DND-41 (cell line): ENCODE results near the gene EQTN.
"Not testable (repeated sequence)": the region's sequence is repeated elsewhere in the genome, so short reads cannot be mapped to it uniquely, and the experiment has no call there.

Source experiments
- ATAC-seq: fragments of 200-7000 bp; cut with Tn5 transposase; 3 replicates; pipeline ENCODE4 v1.9.1; 2021; ENCODE audit warnings: low read depth; ENCODE audit not compliant: insufficient read depth
- DNase-seq: peaks from one replicate; pipeline ENCODE4 v3.0.0-alpha.2; 2020
- H2AFZ ChIP-seq: 2 replicates; pipeline ENCODE4 v1.6.0; 2012; ENCODE audit warnings: low read depth, low read length
- H3K27ac ChIP-seq: 2 replicates; pipeline ENCODE4 v1.5.1; 2012; ENCODE audit warnings: low read length, inconsistent platforms
- H3K27me3 ChIP-seq: fragments of 200-600 bp; sonication (generic); 2 replicates; pipeline ENCODE4 v1.6.0; 2012; ENCODE audit warnings: low read length, mild to moderate bottlenecking, inconsistent platforms; ENCODE audit not compliant: insufficient read depth, poor library complexity
- H3K36me3 ChIP-seq: 2 replicates; pipeline ENCODE4 v1.5.1; 2012; ENCODE audit warnings: low read length, inconsistent platforms; ENCODE audit not compliant: insufficient read depth
- H3K4me1 ChIP-seq: 2 replicates; pipeline ENCODE4 v1.5.1; 2012; ENCODE audit warnings: mild to moderate bottlenecking, low read length; ENCODE audit not compliant: insufficient read depth
- H3K4me2 ChIP-seq: 2 replicates; pipeline ENCODE4 v1.6.0; 2012; ENCODE audit warnings: mild to moderate bottlenecking, moderate library complexity, low read length, inconsistent platforms; ENCODE audit not compliant: insufficient read depth
- H3K4me3 ChIP-seq, 2 experiments: fragments of 200-600 bp in 1 of 2; shearing (Covaris generic) in 1 of 2; 2 replicates each; pipeline ENCODE4 v1.5.1; 2012 to 2016; ENCODE audit warnings: inconsistent platforms in 2 of 2, low read length in 2 of 2, mild to moderate bottlenecking in 2 of 2, low read depth in 1 of 2, moderate library complexity in 1 of 2
- H3K79me2 ChIP-seq: 2 replicates; pipeline ENCODE4 v1.6.0; 2012; ENCODE audit warnings: low read length, inconsistent platforms; ENCODE audit not compliant: insufficient read depth
- H3K9ac ChIP-seq: 2 replicates; pipeline ENCODE4 v1.6.0; 2012; ENCODE audit warnings: low read depth, mild to moderate bottlenecking, inconsistent platforms, low read length, moderate library complexity
- H3K9me3 ChIP-seq: 2 replicates; pipeline ENCODE4 v1.5.1; 2012; ENCODE audit warnings: low read length, moderate library complexity, mild to moderate bottlenecking, inconsistent platforms; ENCODE audit not compliant: insufficient read depth, severe bottlenecking
- H4K20me1 ChIP-seq: 2 replicates; pipeline ENCODE4 v1.6.0; 2012; ENCODE audit warnings: low read length; ENCODE audit not compliant: insufficient read depth
- CTCF ChIP-seq: IDR thresholded peaks from 2 replicates; pipeline ENCODE4 v1.5.1; 2012; ENCODE audit warnings: borderline replicate concordance, low read length, moderate library complexity, mild to moderate bottlenecking; ENCODE audit not compliant: poor library complexity, severe bottlenecking; ENCODE audit errors: extremely low read depth
- EZH2 ChIP-seq: IDR thresholded peaks from 3 replicates; pipeline ENCODE4 v1.6.1; 2012; ENCODE audit warnings: borderline replicate concordance, low read depth, mild to moderate bottlenecking, moderate library complexity, low read length, inconsistent platforms; ENCODE audit not compliant: severe bottlenecking

EQTN gene

GRCh38 chr9:27248702-27249101 lies 48.2 kb downstream of the EQTN start:
- Histone ChIP-seq H3K27ac (no peak overlapping the region), H3K4me3 (no peak overlapping the region), H2AFZ (no peak overlapping the region), H3K9me3 (no peaks in the 10 kb centered on the region), H3K4me2 (no peak overlapping the region), H4K20me1 (no peaks in the 10 kb centered on the region), H3K36me3 (no peaks in the 10 kb centered on the region), H3K4me1 (no peaks in the 10 kb centered on the region), H3K9ac (no peak overlapping the region), H3K79me2 (no peaks in the 10 kb centered on the region), H3K27me3 (no peaks in the 10 kb centered on the region)
- DNase-seq (no peak), ATAC-seq (no peak)
- TF ChIP-seq CTCF: no peak
- no peak for TF ChIP-seq EZH2

GRCh38 chr9:27247756-27248155 lies 49.2 kb downstream of the EQTN start:
- Histone ChIP-seq H3K27ac (no peak overlapping the region), H4K20me1 (no peaks in the 10 kb centered on the region), H3K4me3 (no peak overlapping the region), H3K36me3 (no peaks in the 10 kb centered on the region), H3K4me1 (no peaks in the 10 kb centered on the region), H3K9ac (no peak overlapping the region), H3K27me3 (no peaks in the 10 kb centered on the region), H3K9me3 (no peaks in the 10 kb centered on the region), H2AFZ (no peak overlapping the region), H3K4me2 (no peak overlapping the region), H3K79me2 (no peaks in the 10 kb centered on the region)
- ATAC-seq: peak; percentile 62; the same call in 2 of the 3 replicates
- DNase-seq: peak; percentile 11
- TF ChIP-seq CTCF: peak; percentile 52
- no peak for TF ChIP-seq EZH2

- H3K9ac ChIP-seq, H3K27me3 ChIP-seq, H3K4me3 ChIP-seq, H3K27ac ChIP-seq, H3K4me1 ChIP-seq, H3K79me2 ChIP-seq, H3K4me2 ChIP-seq, H3K36me3 ChIP-seq, ATAC-seq, H4K20me1 ChIP-seq, H3K9me3 ChIP-seq, H2AFZ ChIP-seq: not testable (repeated sequence)
- peak; percentile 5 for DNase-seq
These were observed 57.3 kb downstream of the EQTN start for GRCh38 chr9:27239648-27240047.
